Gastrocnemius medialis (tissue), 4 donors: Measurements from ENCODE around the gene DOCK3. TPM values are rescaled to one million over a fixed set of nuclear protein-coding genes. Genes with fewer than 3 reads are reported as not detected.
"Not testable (repeated sequence)": the region's sequence is repeated elsewhere in the genome, so short reads cannot be mapped to it uniquely, and the experiment has no call there.

Experiments
- ATAC-seq, 2 donors: fragments of 150-250 bp; one replicate each; pipeline ENCODE4 v1.9.1; 2016
- DNase-seq, 2 donors: peaks; one replicate each; pipeline ENCODE4 v3.0.0-alpha.2; 2019
- H3K27ac ChIP-seq, 4 donors: fragments of 200-600 bp; sonication (generic); 1 replicate in 1 of 4; 2 replicates in 3 of 4; pipeline ENCODE4 v1.5.1; 2016 to 2018; ENCODE audit warnings: mild to moderate bottlenecking in 2 of 4, moderate library complexity in 1 of 4
- H3K27me3 ChIP-seq, 3 donors: fragments of 200-600 bp; sonication (generic) in 2 of 3; 1 replicate in 1 of 3; 2 replicates in 2 of 3; pipeline versions ENCODE4 v1.5.1 to v1.6.0; 2016 to 2019; ENCODE audit warnings: mild to moderate bottlenecking in 1 of 3, moderate library complexity in 1 of 3
- H3K36me3 ChIP-seq, 2 donors: fragments of 200-600 bp; sonication (generic) in 1 of 2; one replicate each; pipeline ENCODE4 v1.5.1; 2017 to 2018
- H3K4me1 ChIP-seq, 2 donors: fragments of 200-600 bp; sonication (generic) in 1 of 2; one replicate each; pipeline ENCODE4 v1.5.1; 2016 to 2017; ENCODE audit warnings: mild to moderate bottlenecking in 2 of 2
- H3K4me3 ChIP-seq, 4 donors: fragments of 200-600 bp; sonication (generic) in 3 of 4; 1 replicate in 1 of 4; 2 replicates in 3 of 4; pipeline ENCODE4 v1.5.1; 2016 to 2019; ENCODE audit warnings: mild to moderate bottlenecking in 2 of 4
- H3K9me3 ChIP-seq, 3 donors: fragments of 200-600 bp; sonication (generic) in 2 of 3; 1 replicate in 1 of 3; 2 replicates in 2 of 3; pipeline ENCODE4 v1.5.1; 2016 to 2019
- POLR2A ChIP-seq, 2 donors: fragments of 450-650 bp; IDR thresholded peaks; one replicate each; pipeline ENCODE4 v1.6.1; 2017; ENCODE audit warnings: antibody characterized with exemption in 2 of 2, mild to moderate bottlenecking in 2 of 2, moderate library complexity in 2 of 2
- in situ Hi-C, 4 donors: fragments of 200-750 bp; cut with MboI; loops; one replicate each; pipeline versions ENCODE4 v1.15.0 to v1.8.0; 2017; ENCODE audit warnings: low sequenced_read_pairs in 4 of 4
- intact Hi-C: fragments of 100-400 bp; cut with DNase I; formaldehyde crosslinking; loops from one replicate; pipeline ENCODE4 v1.15.1; 2023; ENCODE audit warnings: low total_unique reads
- total RNA-seq, 4 donors: library from RNA; depleted of rRNA; stranded (reverse); fragments of >200 nt; gene quantifications; one replicate each; pipeline versions ENCODE4 v1.1.0 to v1.2.3, GENCODE V29; 2016
- TF ChIP-seq, protein P1 (sequence below), 5 experiments: fragments of 450-650 bp in 3 of 5; fragments of 200-600 bp in 2 of 5; sonication (generic) in 2 of 5; IDR thresholded peaks in 4 of 5; conservative IDR thresholded peaks in 1 of 5; 1 replicate in 4 of 5; 2 replicates in 1 of 5; pipeline ENCODE4 v1.5.1; 2016 to 2019; ENCODE audit warnings: antibody characterized with exemption in 5 of 5, mild to moderate bottlenecking in 3 of 5, moderate library complexity in 3 of 5

The DOCK3 gene
- total RNA-seq, 4 donors from 2014 or later: 0.61 to 3.1 (median 0.73) TPM

- TF ChIP-seq, protein P1, sequence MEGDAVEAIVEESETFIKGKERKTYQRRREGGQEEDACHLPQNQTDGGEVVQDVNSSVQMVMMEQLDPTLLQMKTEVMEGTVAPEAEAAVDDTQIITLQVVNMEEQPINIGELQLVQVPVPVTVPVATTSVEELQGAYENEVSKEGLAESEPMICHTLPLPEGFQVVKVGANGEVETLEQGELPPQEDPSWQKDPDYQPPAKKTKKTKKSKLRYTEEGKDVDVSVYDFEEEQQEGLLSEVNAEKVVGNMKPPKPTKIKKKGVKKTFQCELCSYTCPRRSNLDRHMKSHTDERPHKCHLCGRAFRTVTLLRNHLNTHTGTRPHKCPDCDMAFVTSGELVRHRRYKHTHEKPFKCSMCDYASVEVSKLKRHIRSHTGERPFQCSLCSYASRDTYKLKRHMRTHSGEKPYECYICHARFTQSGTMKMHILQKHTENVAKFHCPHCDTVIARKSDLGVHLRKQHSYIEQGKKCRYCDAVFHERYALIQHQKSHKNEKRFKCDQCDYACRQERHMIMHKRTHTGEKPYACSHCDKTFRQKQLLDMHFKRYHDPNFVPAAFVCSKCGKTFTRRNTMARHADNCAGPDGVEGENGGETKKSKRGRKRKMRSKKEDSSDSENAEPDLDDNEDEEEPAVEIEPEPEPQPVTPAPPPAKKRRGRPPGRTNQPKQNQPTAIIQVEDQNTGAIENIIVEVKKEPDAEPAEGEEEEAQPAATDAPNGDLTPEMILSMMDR (IDR thresholded peaks at IDR 0.05 in 4 of 5, conservative IDR thresholded peaks at IDR 0.05 in 1 of 5): no peak
- TF ChIP-seq POLR2A (IDR thresholded peaks at IDR 0.05): no peak
- H3K9me3 ChIP-seq: no peaks in the 10 kb centered on the region
- no peak for ATAC-seq
- no peak overlapping the region for H3K27ac ChIP-seq
- in situ Hi-C loops (no loop called here), intact Hi-C loops (no loop called here)
- no peak for DNase-seq
- H3K36me3 ChIP-seq: no peaks in the 10 kb centered on the region
- H3K27me3 ChIP-seq: no peaks in the 10 kb centered on the region
- H3K4me1 ChIP-seq: no peaks in the 10 kb centered on the region
- H3K4me3 ChIP-seq: no peak overlapping the region
Observed at GRCh38 chr3:50883755-50884154, 209.0 kb downstream of the DOCK3 start.

- ATAC-seq: no peak
- H3K4me1 ChIP-seq: no peaks in the 10 kb centered on the region
- no peak overlapping the region for H3K27ac ChIP-seq
- H3K4me3 ChIP-seq: no peak overlapping the region
- H3K36me3 ChIP-seq: no peaks in the 10 kb centered on the region
- H3K9me3 ChIP-seq: no peaks in the 10 kb centered on the region
- no peak for DNase-seq
- in situ Hi-C loops: no loop called here
- intact Hi-C loops: no loop called here
- no peak for TF ChIP-seq POLR2A (IDR thresholded peaks at IDR 0.05)
- TF ChIP-seq, protein P1 (IDR thresholded peaks at IDR 0.05 in 4 of 5, conservative IDR thresholded peaks at IDR 0.05 in 1 of 5): no peak
- H3K27me3 ChIP-seq: no peaks in the 10 kb centered on the region
Observed at GRCh38 chr3:50885070-50885850, 210.5 kb downstream of the DOCK3 start.

DNA sequence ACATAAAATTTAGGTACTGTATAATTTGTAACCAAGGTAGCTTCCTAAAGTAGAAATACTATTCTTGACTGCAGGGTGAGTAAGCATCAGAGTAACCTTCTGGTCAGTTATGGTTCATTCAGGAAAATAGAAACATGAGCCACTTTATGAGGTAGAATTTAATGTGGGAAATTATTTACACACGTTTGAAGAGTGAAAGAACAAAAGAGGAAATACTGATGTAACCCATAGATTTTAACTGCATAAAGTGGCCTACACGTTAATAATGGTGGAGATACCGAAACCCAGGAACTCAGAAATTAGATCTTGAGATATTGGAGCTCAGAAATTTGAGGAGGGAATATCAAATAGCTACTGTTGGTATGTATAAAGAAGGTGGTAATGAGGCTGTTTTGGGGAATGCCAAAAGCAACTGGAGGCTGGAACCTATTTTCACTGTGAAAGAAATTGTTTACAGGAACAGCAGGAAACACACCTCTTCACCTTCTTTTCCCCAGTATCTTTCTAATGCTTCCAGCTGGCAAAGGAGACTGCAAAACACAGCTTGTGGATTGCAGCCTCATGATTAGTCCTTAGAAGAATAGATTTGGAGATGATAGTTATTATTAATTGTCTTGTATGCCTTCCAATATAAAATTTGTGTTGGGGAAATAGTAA lies 216.1 kb downstream of the DOCK3 start:
- in situ Hi-C loops: no loop called here
- Histone ChIP-seq H3K36me3 (no peaks in the 10 kb centered on the region), H3K4me3 (no peak overlapping the region), H3K27me3 (no peaks in the 10 kb centered on the region), H3K27ac (no peak overlapping the region), H3K9me3 (no peaks in the 10 kb centered on the region), H3K4me1 (no peaks in the 10 kb centered on the region)
- intact Hi-C loops: no loop called here
- ATAC-seq (no peak), DNase-seq (no peak)
- TF ChIP-seq, protein P1 (IDR thresholded peaks at IDR 0.05 in 4 of 5, conservative IDR thresholded peaks at IDR 0.05 in 1 of 5): no peak
- no peak for TF ChIP-seq POLR2A (IDR thresholded peaks at IDR 0.05)

- intact Hi-C loops, in situ Hi-C loops, H3K27me3 ChIP-seq, H3K4me1 ChIP-seq, DNase-seq, H3K9me3 ChIP-seq, H3K4me3 ChIP-seq, H3K36me3 ChIP-seq, H3K27ac ChIP-seq, ATAC-seq: not testable (repeated sequence)
Observed at GRCh38 chr3:50901097-50901496, 226.4 kb downstream of the DOCK3 start.

DNA sequence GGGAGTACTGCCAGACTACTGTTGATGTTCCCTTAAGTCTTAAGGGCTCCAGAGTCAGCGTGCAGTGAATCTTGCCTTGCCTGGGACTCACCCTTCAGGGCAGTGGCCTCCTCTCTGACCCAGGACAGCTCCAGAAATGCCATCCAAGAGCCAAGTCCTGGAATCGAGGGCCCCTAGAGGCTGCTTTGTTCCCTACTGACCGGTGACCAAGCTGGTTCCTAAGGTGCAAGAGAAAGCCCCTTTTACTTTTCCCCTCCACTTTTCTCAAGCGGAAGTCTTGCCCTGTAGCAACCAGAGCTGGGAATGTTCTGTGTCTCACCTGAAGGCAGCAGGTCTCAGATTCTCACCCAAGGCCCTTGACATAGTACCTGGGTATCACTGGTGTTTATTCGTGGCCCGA lies 238.0 kb downstream of the DOCK3 start:
- ATAC-seq: no peak
- intact Hi-C loops: no loop called here
- Histone ChIP-seq H3K4me1 (no peaks in the 10 kb centered on the region), H3K36me3 (no peaks in the 10 kb centered on the region), H3K4me3 (no peak overlapping the region), H3K9me3 (no peaks in the 10 kb centered on the region), H3K27ac (no peak overlapping the region), H3K27me3 (no peaks in the 10 kb centered on the region)
- no peak for TF ChIP-seq POLR2A (IDR thresholded peaks at IDR 0.05)
- TF ChIP-seq, protein P1 (IDR thresholded peaks at IDR 0.05 in 4 of 5, conservative IDR thresholded peaks at IDR 0.05 in 1 of 5): no peak
- in situ Hi-C loops: no loop called here
- DNase-seq: no peak
